Neuronal stem cell (in vitro differentiated cells): ENCODE measurements around the gene ANKS1B.

Source experiments
- DNase-seq: peaks from one replicate; pipeline ENCODE4 v3.0.0-alpha.2; 2013; ENCODE audit warnings: low spot score
- H2AFZ ChIP-seq: one replicate; pipeline ENCODE4 v1.6.1; 2013; ENCODE audit warnings: mild to moderate bottlenecking, low read length, inconsistent platforms
- H2AK5ac ChIP-seq: 2 replicates; pipeline ENCODE4 v1.6.1; 2013; ENCODE audit warnings: low read depth, mild to moderate bottlenecking, inconsistent platforms, low read length, moderate library complexity, mixed read lengths
- H2BK120ac ChIP-seq: 2 replicates; pipeline ENCODE4 v1.6.1; 2013; ENCODE audit warnings: low read depth, mild to moderate bottlenecking, inconsistent platforms, low read length, moderate library complexity, mixed read lengths
- H2BK12ac ChIP-seq: one replicate; pipeline ENCODE4 v1.6.1; 2013; ENCODE audit warnings: low read length, inconsistent platforms
- H2BK15ac ChIP-seq: 2 replicates; pipeline ENCODE4 v1.6.1; 2013; ENCODE audit warnings: mild to moderate bottlenecking, low read length, inconsistent platforms, mixed read lengths
- H2BK5ac ChIP-seq: one replicate; pipeline ENCODE4 v1.6.1; 2013; ENCODE audit warnings: inconsistent platforms, mild to moderate bottlenecking, low read length, moderate library complexity
- H3K14ac ChIP-seq: one replicate; pipeline ENCODE4 v1.6.1; 2013; ENCODE audit warnings: low read length, inconsistent platforms
- H3K18ac ChIP-seq: 2 replicates; pipeline ENCODE4 v1.6.1; 2013; ENCODE audit warnings: low read length, inconsistent platforms
- H3K23ac ChIP-seq: 2 replicates; pipeline ENCODE4 v1.6.1; 2013; ENCODE audit warnings: low read depth, mild to moderate bottlenecking, mixed read lengths, low read length, inconsistent platforms; ENCODE audit not compliant: poor library complexity
- H3K27ac ChIP-seq: replicated peaks from 3 replicates; pipeline ENCODE4 v1.5.1; 2013; ENCODE audit warnings: low read length, inconsistent platforms
- H3K27me3 ChIP-seq, 3 experiments: 2 replicates each; pipeline ENCODE4 v1.6.1; 2013; ENCODE audit warnings: low read length in 3 of 3, mild to moderate bottlenecking in 2 of 3, inconsistent platforms in 1 of 3, low read depth in 1 of 3, mixed read lengths in 1 of 3, moderate library complexity in 1 of 3; ENCODE audit not compliant: control insufficient read depth in 3 of 3, insufficient read depth in 3 of 3
- H3K36me3 ChIP-seq, 2 donors: replicated peaks in 1 of 2; 2 replicates each; pipeline ENCODE4 v1.6.1; 2013; ENCODE audit warnings: low read length in 2 of 2; ENCODE audit not compliant: control insufficient read depth in 2 of 2, insufficient read depth in 2 of 2
- H3K4ac ChIP-seq: 2 replicates; pipeline ENCODE4 v1.6.1; 2013; ENCODE audit warnings: inconsistent platforms, mild to moderate bottlenecking, low read length, moderate library complexity
- H3K4me1 ChIP-seq, 2 donors: 1 replicate in 1 of 2; 2 replicates in 1 of 2; pipeline ENCODE4 v1.6.1; 2013; ENCODE audit warnings: low read length in 2 of 2, low read depth in 1 of 2; ENCODE audit not compliant: control insufficient read depth in 2 of 2, insufficient read depth in 1 of 2
- H3K4me2 ChIP-seq: one replicate; pipeline ENCODE4 v1.6.1; 2013; ENCODE audit warnings: mild to moderate bottlenecking, low read length, inconsistent platforms; ENCODE audit not compliant: insufficient read depth, poor library complexity, severe bottlenecking
- H3K4me3 ChIP-seq, 2 donors: 2 replicates each; pipeline ENCODE4 v1.5.1; 2013; ENCODE audit warnings: low read length in 2 of 2, mild to moderate bottlenecking in 2 of 2, inconsistent platforms in 1 of 2, moderate library complexity in 1 of 2
- H3K79me1 ChIP-seq: one replicate; pipeline ENCODE4 v1.6.1; 2013; ENCODE audit warnings: low read depth, mild to moderate bottlenecking, inconsistent platforms, low read length, moderate library complexity
- H3K9ac ChIP-seq: one replicate; pipeline ENCODE4 v1.6.1; 2013; ENCODE audit warnings: mild to moderate bottlenecking, low read depth, low read length, inconsistent platforms; ENCODE audit not compliant: poor library complexity
- H3K9me3 ChIP-seq, 2 donors: replicated peaks in 1 of 2; 2 replicates each; pipeline versions ENCODE3 to v1.6.1; 2013; ENCODE audit warnings: low read length in 2 of 2, mild to moderate bottlenecking in 2 of 2, inconsistent platforms in 1 of 2, low read depth in 1 of 2, mixed read lengths in 1 of 2, moderate library complexity in 1 of 2; ENCODE audit not compliant: control insufficient read depth in 2 of 2, insufficient read depth in 1 of 2
- H4K8ac ChIP-seq: one replicate; pipeline ENCODE4 v1.6.1; 2013; ENCODE audit warnings: low read depth, mild to moderate bottlenecking, inconsistent platforms, low read length, moderate library complexity
- H4K91ac ChIP-seq: one replicate; pipeline ENCODE4 v1.6.1; 2013; ENCODE audit warnings: low read length, low read depth, mild to moderate bottlenecking, inconsistent platforms; ENCODE audit not compliant: poor library complexity
- WGBS, 2 donors: extraction: QIAGEN DNeasy Blood & Tissue Kit; methylation state at CpG; one replicate each; pipeline ENCODE4 v1.1.7; 2013; ENCODE audit warnings: missing lambda C conversion rate in 2 of 2, mixed read lengths in 1 of 2; ENCODE audit not compliant: insufficient read length in 2 of 2, insufficient replicate concordance in 1 of 2; ENCODE audit errors: extremely low coverage in 2 of 2; 5-methylcytosine and 5-hydroxymethylcytosine counted together

ANKS1B gene

GRCh38 chr12:99911081-99911480 lies 73.7 kb downstream of the ANKS1B start:
- H2BK15ac ChIP-seq: no peak overlapping the region
- H3K4me3 ChIP-seq: no peak overlapping the region
- no peak for DNase-seq
- no peak overlapping the region for H4K8ac ChIP-seq
- H2BK120ac ChIP-seq: no peak overlapping the region
- H3K4me2 ChIP-seq: no peak overlapping the region
- H3K9me3 ChIP-seq: no peaks in the 10 kb centered on the region
- H3K36me3 ChIP-seq: no peaks in the 10 kb centered on the region
- H3K4me1 ChIP-seq: no peaks in the 10 kb centered on the region
- H3K27me3 ChIP-seq: no peaks in the 10 kb centered on the region
- H3K14ac ChIP-seq: no peak overlapping the region
- H2BK12ac ChIP-seq: no peak overlapping the region
- no peak overlapping the region for H3K18ac ChIP-seq
- no peak overlapping the region for H3K9ac ChIP-seq
- H2BK5ac ChIP-seq: no peak overlapping the region
- no peak overlapping the region for H3K27ac ChIP-seq
- H3K23ac ChIP-seq: no peak overlapping the region
- no CpG with 5 or more reads among the region's 3 CpGs for WGBS, 2 donors
- no peak overlapping the region for H2AK5ac ChIP-seq
- no peak overlapping the region for H2AFZ ChIP-seq
- peaks cover 1% of the 10 kb centered on the region for H3K79me1 ChIP-seq
- H3K4ac ChIP-seq: no peak overlapping the region
- H4K91ac ChIP-seq: no peak overlapping the region

- Histone ChIP-seq H3K36me3 (no peaks in the 10 kb centered on the region), H4K8ac (no peak overlapping the region), H3K4me2 (no peak overlapping the region), H3K4me1 (no peaks in the 10 kb centered on the region), H3K23ac (no peak overlapping the region), H3K9ac (no peak overlapping the region), H3K18ac (no peak overlapping the region), H3K14ac (no peak overlapping the region), H3K27ac (no peak overlapping the region), H2BK15ac (no peak overlapping the region), H2BK5ac (no peak overlapping the region), H3K4me3 (no peak overlapping the region), H3K4ac (no peak overlapping the region), H2BK12ac (no peak overlapping the region), H3K27me3 (no peaks in the 10 kb centered on the region), H3K79me1 (peaks cover 1% of the 10 kb centered on the region), H2AK5ac (no peak overlapping the region), H2AFZ (no peak overlapping the region), H4K91ac (no peak overlapping the region), H2BK120ac (no peak overlapping the region), H3K9me3 (no peaks in the 10 kb centered on the region)
- no peak for DNase-seq
- no CpG with 5 or more reads among the region's 1 CpG for WGBS, 2 donors
Measured at GRCh38 chr12:99910342-99910741, 74.4 kb downstream of the ANKS1B start.

DNA sequence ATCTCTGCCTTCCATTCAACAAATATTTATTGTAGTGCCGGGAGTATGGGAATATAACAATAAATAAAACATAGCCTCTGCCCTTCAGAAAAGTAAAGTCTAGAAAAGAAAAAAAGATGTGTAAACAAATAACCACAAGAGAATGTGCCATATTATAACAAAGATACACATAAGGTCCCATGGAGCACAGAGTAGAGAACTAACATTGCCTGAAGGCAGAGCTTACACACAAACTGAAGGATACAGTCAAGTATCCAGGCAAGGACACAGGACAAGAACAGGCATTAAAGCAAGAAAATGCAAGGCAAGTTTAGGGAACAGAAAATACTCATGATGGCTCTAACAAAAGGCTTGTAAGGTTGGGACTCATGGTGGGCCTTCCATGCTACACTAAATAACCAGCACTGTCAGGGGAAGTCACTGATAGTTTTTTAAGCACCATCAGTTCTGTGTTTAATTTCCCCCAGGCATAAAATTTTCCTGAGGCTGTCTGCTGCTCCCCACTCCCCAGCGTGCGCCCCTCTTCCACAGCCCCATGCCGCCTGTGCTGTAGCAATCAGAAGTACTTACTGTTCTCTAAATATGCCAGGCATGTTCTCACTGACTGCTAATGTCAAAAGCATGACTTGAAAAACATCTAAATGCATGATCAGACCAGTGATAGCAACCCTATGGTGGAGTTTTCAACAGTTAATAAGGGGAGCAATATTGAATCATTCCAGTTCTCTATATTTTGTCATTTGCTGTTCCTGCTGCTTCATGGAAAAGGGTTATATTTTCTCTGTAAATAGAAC lies 77.8 kb downstream of the ANKS1B start:
- Histone ChIP-seq H2BK12ac (no peak overlapping the region), H2AFZ (no peak overlapping the region), H3K36me3 (no peaks in the 10 kb centered on the region), H2AK5ac (no peak overlapping the region), H3K23ac (no peak overlapping the region), H3K27me3 (no peaks in the 10 kb centered on the region), H3K9ac (no peak overlapping the region), H4K91ac (no peak overlapping the region), H3K79me1 (peaks cover 1% of the 10 kb centered on the region), H3K4me1 (no peaks in the 10 kb centered on the region), H4K8ac (no peak overlapping the region), H3K27ac (no peak overlapping the region), H2BK120ac (no peak overlapping the region), H3K4me3 (no peak overlapping the region), H3K4me2 (no peak overlapping the region), H3K9me3 (no peaks in the 10 kb centered on the region), H3K14ac (no peak overlapping the region), H3K4ac (no peak overlapping the region), H2BK15ac (no peak overlapping the region), H2BK5ac (no peak overlapping the region), H3K18ac (no peak overlapping the region)
- WGBS, 2 donors: no CpG with 5 or more reads among the region's 4 CpGs
- DNase-seq: no peak

DNA sequence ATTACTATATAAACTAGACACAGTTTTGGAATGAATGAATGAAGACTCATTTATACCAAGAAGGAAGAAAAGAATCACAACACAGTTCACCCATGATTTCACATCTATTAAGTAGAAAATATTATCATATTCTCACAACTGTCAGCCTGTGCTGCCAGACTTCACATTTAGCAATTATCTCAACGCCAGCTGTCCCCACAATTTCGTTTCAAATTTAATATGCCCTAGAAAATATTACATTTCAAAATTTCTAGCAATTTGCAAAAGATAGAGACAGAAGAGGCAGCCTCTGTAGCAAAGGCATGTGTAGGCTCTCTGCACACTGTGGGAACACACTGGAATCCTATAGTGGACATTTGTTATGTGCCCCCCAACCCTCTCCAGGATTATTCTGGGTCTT lies 83.6 kb downstream of the ANKS1B start:
- Histone ChIP-seq H3K4me1 (no peaks in the 10 kb centered on the region), H4K91ac (no peak overlapping the region), H3K23ac (no peak overlapping the region), H2BK15ac (no peak overlapping the region), H3K4me3 (no peak overlapping the region), H3K79me1 (no peaks in the 10 kb centered on the region), H3K9me3 (no peaks in the 10 kb centered on the region), H2AFZ (no peak overlapping the region), H2BK5ac (no peak overlapping the region), H2AK5ac (no peak overlapping the region), H3K14ac (no peak overlapping the region), H3K27ac (no peak overlapping the region), H3K36me3 (no peaks in the 10 kb centered on the region), H3K4ac (no peak overlapping the region), H3K27me3 (no peaks in the 10 kb centered on the region), H3K4me2 (no peak overlapping the region), H4K8ac (no peak overlapping the region), H2BK120ac (no peak overlapping the region), H2BK12ac (no peak overlapping the region), H3K18ac (no peak overlapping the region), H3K9ac (no peak overlapping the region)
- no CpG with 5 or more reads among the region's 2 CpGs for WGBS, 2 donors
- DNase-seq: no peak
